Upper lobe of left lung (tissue), 6 donors: ENCODE measurements around the gene TMEM40. TPM values are rescaled to one million over a fixed set of nuclear protein-coding genes. Genes with fewer than 3 reads are reported as not detected.

Source experiments
- ATAC-seq, 2 donors: fragments of 200-7000 bp; cut with Tn5 transposase; one replicate each; pipeline ENCODE4 v1.9.1; 2022; ENCODE audit warnings: mild to moderate bottlenecking in 2 of 2, moderate library complexity in 2 of 2; ENCODE audit not compliant: low FRiP score in 2 of 2
- DNase-seq, 2 donors: peaks; one replicate each; pipeline ENCODE4 v3.0.0-alpha.2; 2019 to 2020
- H3K27ac ChIP-seq, 4 donors: fragments of 200-600 bp; sonication (generic); one replicate each; pipeline ENCODE4 v1.5.1; 2016 to 2019
- H3K27me3 ChIP-seq, 4 donors: fragments of 200-600 bp; sonication (generic); one replicate each; pipeline ENCODE4 v1.5.1; 2017 to 2019
- H3K36me3 ChIP-seq, 4 donors: fragments of 200-600 bp; sonication (generic); one replicate each; pipeline ENCODE4 v1.5.1; 2016 to 2019
- H3K4me1 ChIP-seq, 4 donors: fragments of 200-600 bp; sonication (generic); one replicate each; pipeline ENCODE4 v1.5.1; 2018 to 2019
- H3K4me3 ChIP-seq, 4 donors: fragments of 200-600 bp; sonication (generic); one replicate each; pipeline ENCODE4 v1.5.1; 2017 to 2019; ENCODE audit warnings: mild to moderate bottlenecking in 2 of 4, moderate library complexity in 1 of 4
- H3K9me3 ChIP-seq, 4 donors: fragments of 200-600 bp; sonication (generic); one replicate each; pipeline ENCODE4 v1.5.1; 2018 to 2019
- CTCF ChIP-seq, 6 experiments: fragments of 450-650 bp in 4 of 6; fragments of 200-600 bp in 2 of 6; sonication (generic) in 2 of 6; IDR thresholded peaks; one replicate each; pipeline ENCODE4 v1.5.1; 2016 to 2019; ENCODE audit warnings: antibody characterized with exemption in 6 of 6
- EP300 ChIP-seq, 4 donors: sonication (generic); formaldehyde crosslinking; IDR thresholded peaks; one replicate each; pipeline ENCODE4 v1.5.1; 2017; ENCODE audit warnings: antibody characterized with exemption in 4 of 4, control low read depth in 2 of 4
- POLR2A ChIP-seq, 4 donors: fragments of 450-650 bp; IDR thresholded peaks; one replicate each; pipeline ENCODE4 v1.5.1; 2016 to 2017; ENCODE audit warnings: antibody characterized with exemption in 4 of 4, mild to moderate bottlenecking in 2 of 4
- POLR2AphosphoS5 ChIP-seq, 2 donors: sonication (generic); formaldehyde crosslinking; IDR thresholded peaks; one replicate each; pipeline ENCODE4 v1.5.1; 2017; ENCODE audit warnings: antibody characterized with exemption in 2 of 2
- WGBS, 2 donors: methylation state at CpG; one replicate each; pipeline ENCODE4 v1.1.5; 2017 to 2018; 5-methylcytosine and 5-hydroxymethylcytosine counted together
- total RNA-seq, 6 donors: library from RNA; depleted of rRNA in 4 of 6; stranded (reverse); fragments of >200 nt in 4 of 6; gene quantifications; one replicate each; pipeline versions ENCODE4 v1.1.0 to v1.2.1, GENCODE V29; 2016 to 2021
- donor health status: DM: no; HTN: no; CAD: no; lungs with moderate emphysema.
- donor health status: DM: no; HTN: yes; CAD: no; lungs with severe emphysema.

Gene TMEM40
- total RNA-seq, 6 donors from 2014 or later: 0.30 to 5.3 (median 1.1) TPM

GRCh38 chr3:12752102-12752501 lies 7.0 kb downstream of the TMEM40 start:
- TF ChIP-seq POLR2A (IDR thresholded peaks at IDR 0.05) (no peak), CTCF (IDR thresholded peaks at IDR 0.05) (no peak), EP300 (IDR thresholded peaks at IDR 0.05) (no peak), POLR2AphosphoS5 (IDR thresholded peaks at IDR 0.05) (no peak)
- DNase-seq (no peak), ATAC-seq (no peak)
- Histone ChIP-seq H3K27ac (no peak overlapping the region), H3K4me1 (peaks cover 0 to 7% (median 0%) of the 10 kb centered on the region in 4 donors), H3K4me3 (no peak overlapping the region), H3K9me3 (no peaks in the 10 kb centered on the region), H3K36me3 (no peaks in the 10 kb centered on the region), H3K27me3 (no peaks in the 10 kb centered on the region)
- WGBS, 2 donors: 62 to 65% methylated on average over 3 of the region's 3 CpGs

DNA sequence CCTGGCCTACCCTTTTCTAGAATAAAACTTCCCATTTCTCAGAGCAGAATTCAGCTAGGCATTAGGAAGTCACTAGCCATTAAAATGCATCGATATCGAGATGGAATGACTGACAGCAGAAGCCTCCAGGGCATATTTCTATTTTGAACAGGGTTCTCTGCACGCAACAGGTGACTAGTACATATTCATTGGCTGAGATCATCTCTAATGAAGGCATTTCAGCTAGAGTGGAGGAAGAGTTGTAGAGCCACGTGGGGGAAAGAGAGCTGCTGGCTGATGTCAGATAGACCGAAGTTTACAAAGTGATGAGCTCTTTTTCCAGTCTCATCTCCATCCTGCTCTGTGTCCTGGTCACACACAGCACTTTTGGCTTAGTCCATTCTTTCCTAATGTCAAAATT lies 7.5 kb downstream of the TMEM40 start:
- Histone ChIP-seq H3K27ac (no peak overlapping the region), H3K4me3 (no peak overlapping the region), H3K9me3 (no peaks in the 10 kb centered on the region), H3K36me3 (no peaks in the 10 kb centered on the region), H3K4me1 (peaks cover 0 to 7% (median 0%) of the 10 kb centered on the region in 4 donors), H3K27me3 (no peaks in the 10 kb centered on the region)
- no peak for ATAC-seq
- TF ChIP-seq POLR2AphosphoS5 (IDR thresholded peaks at IDR 0.05) (no peak), CTCF (IDR thresholded peaks at IDR 0.05) (no peak), POLR2A (IDR thresholded peaks at IDR 0.05) (no peak), EP300 (IDR thresholded peaks at IDR 0.05) (no peak)
- 87 to 95% methylated on average over 5 of the region's 5 CpGs for WGBS, 2 donors
- DNase-seq: no peak

DNA sequence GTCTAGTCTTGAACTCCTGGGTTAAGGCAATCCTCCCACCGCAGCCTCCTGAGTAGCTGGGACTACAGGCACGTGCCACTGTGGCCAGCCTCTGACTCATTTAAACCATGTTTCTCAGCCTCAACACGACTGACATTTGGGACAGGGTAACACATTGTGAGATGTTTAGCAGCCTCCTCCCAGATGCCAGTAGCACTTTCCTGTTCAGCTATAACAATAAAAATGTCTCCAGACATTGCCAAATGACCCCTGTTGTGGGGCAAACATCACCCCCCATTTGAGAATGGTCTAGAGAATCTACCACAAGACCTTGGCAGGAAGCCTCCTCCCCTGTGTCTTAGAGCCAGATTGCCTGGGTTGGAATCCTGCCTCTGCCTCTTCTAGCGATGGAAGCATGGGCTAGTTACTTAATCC lies 8.4 kb downstream of the TMEM40 start:
- DNase-seq (no peak), ATAC-seq (peak in 1 of 2 donors; percentile 58)
- Histone ChIP-seq H3K4me1 (peaks cover 0 to 7% (median 0%) of the 10 kb centered on the region in 4 donors), H3K27ac (peak overlapping the region in 1 of 4 donors; percentile 18), H3K9me3 (no peaks in the 10 kb centered on the region), H3K27me3 (no peaks in the 10 kb centered on the region), H3K4me3 (no peak overlapping the region), H3K36me3 (no peaks in the 10 kb centered on the region)
- TF ChIP-seq EP300 (IDR thresholded peaks at IDR 0.05): no peak
- no peak for TF ChIP-seq POLR2A (IDR thresholded peaks at IDR 0.05)
- WGBS, 2 donors: 83 to 88% methylated on average over 4 of the region's 4 CpGs

DNA sequence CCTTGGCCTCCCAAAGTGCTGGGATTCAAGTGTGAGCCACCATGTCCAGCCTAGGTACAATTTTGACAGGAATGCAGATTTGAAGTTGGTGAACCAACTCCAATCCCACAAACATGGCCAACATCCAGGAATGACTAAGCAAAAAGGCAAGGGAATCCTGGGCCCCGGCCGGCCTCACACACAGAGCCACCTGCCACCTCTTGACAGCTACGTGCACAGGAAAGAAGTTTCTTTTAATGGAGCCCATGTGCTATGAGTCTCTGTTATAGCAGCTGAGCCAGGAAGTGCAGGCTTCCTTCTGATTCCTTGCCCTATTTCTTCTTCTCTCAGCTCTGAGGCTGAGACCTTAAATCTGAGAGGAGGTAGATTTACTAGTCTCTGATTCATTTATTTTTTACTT lies 8.8 kb downstream of the TMEM40 start:
- peak in 1 of 2 donors; percentile 23 for ATAC-seq
- peak in 1 of 2 donors; percentile 75 for DNase-seq
- WGBS, 2 donors: 9 to 36% methylated on average over 3 of the region's 3 CpGs
- Histone ChIP-seq H3K9me3 (no peaks in the 10 kb centered on the region), H3K36me3 (no peaks in the 10 kb centered on the region), H3K4me1 (peaks cover 0 to 7% (median 0%) of the 10 kb centered on the region in 4 donors), H3K27ac (peak overlapping the region in 1 of 4 donors; percentile 18), H3K4me3 (no peak overlapping the region), H3K27me3 (no peaks in the 10 kb centered on the region)
- TF ChIP-seq CTCF (IDR thresholded peaks at IDR 0.05): no peak
- no peak for TF ChIP-seq EP300 (IDR thresholded peaks at IDR 0.05)
- TF ChIP-seq POLR2A (IDR thresholded peaks at IDR 0.05): no peak
- TF ChIP-seq POLR2AphosphoS5 (IDR thresholded peaks at IDR 0.05): no peak

DNA sequence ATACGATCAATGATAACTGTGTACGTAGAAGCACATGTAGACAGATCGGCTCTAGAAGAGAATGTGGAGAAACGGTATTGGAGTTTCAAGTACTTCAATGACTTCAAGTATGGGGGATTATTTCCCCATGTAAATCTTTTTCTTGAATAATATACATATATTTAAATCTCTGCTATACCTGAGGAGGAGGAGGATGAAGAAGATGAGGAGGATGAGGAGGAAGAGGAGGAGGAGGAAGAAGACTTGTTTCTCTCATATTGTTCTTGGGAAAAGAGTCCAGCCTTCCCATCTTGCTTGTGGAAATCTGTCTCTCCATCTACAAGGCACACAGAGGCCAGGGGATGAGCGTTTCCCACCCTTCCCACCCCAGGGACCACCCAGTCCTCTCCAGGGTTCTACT lies 10.6 kb downstream of the TMEM40 start:
- DNase-seq (no peak), ATAC-seq (no peak)
- no peak overlapping the region for H3K27ac ChIP-seq
- H3K36me3 ChIP-seq: no peaks in the 10 kb centered on the region
- TF ChIP-seq EP300 (IDR thresholded peaks at IDR 0.05) (no peak), CTCF (IDR thresholded peaks at IDR 0.05) (no peak), POLR2AphosphoS5 (IDR thresholded peaks at IDR 0.05) (no peak), POLR2A (IDR thresholded peaks at IDR 0.05) (no peak)
- no peak overlapping the region for H3K4me3 ChIP-seq
- peaks cover 0 to 7% (median 0%) of the 10 kb centered on the region in 4 donors for H3K4me1 ChIP-seq
- H3K9me3 ChIP-seq: no peaks in the 10 kb centered on the region
- 91% methylated on average over 5 of the region's 5 CpGs for WGBS, 2 donors
- no peaks in the 10 kb centered on the region for H3K27me3 ChIP-seq
